DMS114 treated with DMSO at 0.1 percent for 48 hours (cell line): ENCODE data around the gene ALG5.

Source experiments
- DNase-seq: peaks from one replicate; lab custom pipeline; 2025; ENCODE audit not compliant: unreplicated experiment; lab: John Stamatoyannopoulos, UW

Gene ALG5

GRCh38 chr13:36979361-36980050 lies 19.6 kb downstream of the ALG5 start:
- no peak for DNase-seq

- DNase-seq, result no peak
Observed at GRCh38 chr13:36975172-36975571, 24.0 kb downstream of the ALG5 start.

GRCh38 chr13:36973621-36974295 lies 25.4 kb downstream of the ALG5 start:
- no peak for DNase-seq

GRCh38 chr13:36973009-36973408 lies 26.1 kb downstream of the ALG5 start:
- no peak for DNase-seq

GRCh38 chr13:36966404-36966803 lies 32.7 kb downstream of the ALG5 start:
- DNase-seq, result no peak

GRCh38 chr13:36965767-36966166 lies 33.4 kb downstream of the ALG5 start:
- DNase-seq, result no peak

GRCh38 chr13:36959456-36960116 lies 39.6 kb downstream of the ALG5 start:
- DNase-seq, result no peak

GRCh38 chr13:36954542-36954941 lies 44.6 kb downstream of the ALG5 start:
- no peak for DNase-seq

- DNase-seq, result no peak
Observed at GRCh38 chr13:36950920-36951319, 48.2 kb downstream of the ALG5 start.

- DNase-seq, result no peak
Observed at GRCh38 chr13:36950330-36950729, 48.8 kb downstream of the ALG5 start.

- no peak for DNase-seq
Observed at GRCh38 chr13:36945078-36945477, 54.1 kb downstream of the ALG5 start.

- DNase-seq, result no peak
Observed at GRCh38 chr13:36925603-36926002, 73.5 kb downstream of the ALG5 start.

GRCh38 chr13:36924001-36924400 lies 75.1 kb downstream of the ALG5 start:
- DNase-seq, result no peak

- no peak for DNase-seq
Observed at GRCh38 chr13:36921631-36922301, 77.4 kb downstream of the ALG5 start.

GRCh38 chr13:36920616-36921185 lies 78.4 kb downstream of the ALG5 start:
- DNase-seq, result no peak

GRCh38 chr13:36919833-36920615 lies 79.1 kb downstream of the ALG5 start, which contains the start of gene SMAD9:
SMAD9 (minus strand) TSS chr13:36920238; CDS start chr13:36879689, 40,549 bp downstream.
- DNase-seq, result no peak

GRCh38 chr13:36919171-36919832 lies 79.8 kb downstream of the ALG5 start:
- DNase-seq, result no peak

- DNase-seq, result peak; percentile 15
Observed at GRCh38 chr13:36918246-36919131, 80.7 kb downstream of the ALG5 start.

- DNase-seq, result no peak
Observed at GRCh38 chr13:36917311-36917710, 81.8 kb downstream of the ALG5 start.
